Measurements from ENCODE around the gene SLC25A42. TPM values are rescaled to one million over a fixed set of nuclear protein-coding genes. Genes with fewer than 3 reads are reported as not detected.

SLC25A42 gene
- total and polyA plus RNA-seq, 2 of the 13 experiments (the other 11 are each of a cell fraction or from before 2014, with no cell fraction given) = 12.8 to 18.3 TPM

DNA sequence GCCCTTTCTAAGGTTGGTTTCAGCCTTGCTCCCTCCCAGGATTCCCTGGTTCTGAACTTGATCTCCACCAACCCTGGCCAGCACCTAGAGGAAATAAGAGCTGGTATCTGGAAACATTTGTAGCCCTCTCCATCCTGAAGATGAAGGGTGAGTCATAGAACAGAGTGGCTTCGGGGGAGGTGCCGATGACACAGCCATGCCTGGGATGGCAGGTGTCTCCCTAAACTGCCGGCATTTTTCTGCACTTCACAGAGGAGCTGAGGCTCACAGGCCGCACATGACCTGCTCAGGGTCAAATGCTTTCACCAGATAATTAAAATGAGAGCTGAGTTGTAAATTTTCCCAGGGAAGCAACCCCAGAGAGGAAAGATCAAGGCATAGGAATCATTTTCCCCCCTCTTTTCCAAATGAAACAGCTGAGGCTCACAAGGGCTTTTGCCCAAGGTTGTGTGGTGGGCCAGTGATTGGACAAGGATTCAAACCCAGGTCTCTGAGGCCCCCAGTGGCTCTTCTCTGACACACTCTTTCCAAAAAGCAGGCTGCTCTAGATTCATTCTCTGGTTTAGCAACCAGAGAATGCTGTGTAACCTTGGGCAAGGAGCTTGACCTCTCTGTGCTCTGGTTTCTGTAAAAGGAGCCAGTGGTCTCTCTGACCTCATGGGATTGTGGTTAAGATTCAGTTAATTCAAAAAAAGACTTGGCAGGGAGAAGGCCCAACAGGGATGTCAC, 1.2 kb upstream of the SLC25A42 start:
- intact Hi-C loops (cut with micrococcal nuclease; ENCODE audit: unreplicated experiment) (loop anchor here (1.0 to 5.0 kb wide), 4 partner anchors 30 to 76 kb away; partner anchors contain the start of genes ARMC6, SUGP2 and TMEM161A), in situ Hi-C loops (cut with HindIII; ENCODE audit: extremely low pct_ligation_motif_present, low pct_unique_long_range_greater_than_20kb) (no loop called here)
- ATAC-seq = no peak
- TSS peak; percentile 96 for BruUV-seq (replicated peaks)
- peak overlapping the region; percentile 71 for H3K27ac ChIP-seq (ENCODE audit: extremely low read length, insufficient read depth, low read length)
- H3K79me2 ChIP-seq (ENCODE audit: insufficient read depth, low read length) = peaks cover 9% of the 10 kb centered on the region
- H3K9ac ChIP-seq (ENCODE audit: insufficient read depth, low read depth, low read length) = peak overlapping the region; percentile 54
- H3K36me3 ChIP-seq (replicated peaks in 1 of 2; ENCODE audit: control insufficient read depth in 1 of 2, insufficient read depth in 2 of 2, low read length in 2 of 2) = peaks cover 3 to 8% of the 10 kb centered on the region in 2 experiments; a peak in 3 of 5 replicates
- peak overlapping the region in 2 of 3 experiments; percentile 17 to 47; a peak in 3 of 6 replicates for H3K4me3 ChIP-seq (replicated peaks in 1 of 3; ENCODE audit: insufficient read depth in 1 of 3, low read depth in 2 of 3, low read length in 3 of 3)
- H3K9me3 ChIP-seq (ENCODE audit: low read length) = no peaks in the 10 kb centered on the region
- DNase-seq (ENCODE audit: low spot score) = peak; percentile 30
- POLR2A ChIA-PET = interaction anchor here (1.0 to 6.5 kb wide), 11 partner anchors 11 to 141 kb away, joined by 3 to 43 read pairs (median 4); partner anchors contain the start of genes BORCS8, NR2C2AP and RFXANK
- FAIRE-seq = no peak
- no peaks in the 10 kb centered on the region for H4K20me1 ChIP-seq (ENCODE audit: insufficient read depth, low read length)
- CTCF ChIA-PET (ENCODE audit: low intra/inter-chr PET ratio, low total read pairs) = interaction anchor here (1.2 kb wide), 1 partner anchor 77 kb away, joined by 4 read pairs; no protein-coding TSS in a partner anchor
- peak overlapping the region; percentile 71 for H3K4me2 ChIP-seq (ENCODE audit: low read depth, low read length)
- H2AFZ ChIP-seq (ENCODE audit: low read length) = no peak overlapping the region
- H3K27me3 ChIP-seq (ENCODE audit: control insufficient read depth in 1 of 2, insufficient read depth in 2 of 2, low read length in 2 of 2) = no peaks in the 10 kb centered on the region
- TF ChIP-seq ZNF768 (CRISPR knock-in tag; IDR thresholded peaks at IDR 0.05) (peak; percentile 95; the same call in 1 of the 2 replicates), ZMYM4 (CRISPR knock-in tag; IDR thresholded peaks at IDR 0.05) (no peak), MAFK (conservative IDR thresholded peaks at IDR 0.05 in 1 of 2, IDR thresholded peaks at IDR 0.05 in 1 of 2; ENCODE audit: low read length in 2 of 2) (no peak), ZNF776 (CRISPR knock-in tag; IDR thresholded peaks at IDR 0.05) (no peak), NR2F1 (CRISPR knock-in tag; IDR thresholded peaks at IDR 0.05) (no peak), KAT2B (IDR thresholded peaks at IDR 0.05; ENCODE audit: borderline replicate concordance, low read depth, low read length) (no peak), HOXD1 (CRISPR knock-in tag; IDR thresholded peaks at IDR 0.05) (0 out of 2 replicates have a peak, but pooled peaks have one; percentile 4), RCOR2 (CRISPR knock-in tag; IDR thresholded peaks at IDR 0.05) (peak; percentile 56; the same call in 1 of the 2 replicates), ZSCAN25 (CRISPR knock-in tag; IDR thresholded peaks at IDR 0.05) (no peak), ZFP36 (IDR thresholded peaks at IDR 0.05; ENCODE audit: borderline replicate concordance, low read depth, low read length, partially characterized antibody) (peak; percentile 72), FOSL2 (CRISPR knock-in tag; IDR thresholded peaks at IDR 0.05) (peak; percentile 84)
- TF ChIP-seq, protein P1, sequence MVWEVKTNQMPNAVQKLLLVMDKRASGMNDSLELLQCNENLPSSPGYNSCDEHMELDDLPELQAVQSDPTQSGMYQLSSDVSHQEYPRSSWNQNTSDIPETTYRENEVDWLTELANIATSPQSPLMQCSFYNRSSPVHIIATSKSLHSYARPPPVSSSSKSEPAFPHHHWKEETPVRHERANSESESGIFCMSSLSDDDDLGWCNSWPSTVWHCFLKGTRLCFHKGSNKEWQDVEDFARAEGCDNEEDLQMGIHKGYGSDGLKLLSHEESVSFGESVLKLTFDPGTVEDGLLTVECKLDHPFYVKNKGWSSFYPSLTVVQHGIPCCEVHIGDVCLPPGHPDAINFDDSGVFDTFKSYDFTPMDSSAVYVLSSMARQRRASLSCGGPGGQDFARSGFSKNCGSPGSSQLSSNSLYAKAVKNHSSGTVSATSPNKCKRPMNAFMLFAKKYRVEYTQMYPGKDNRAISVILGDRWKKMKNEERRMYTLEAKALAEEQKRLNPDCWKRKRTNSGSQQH (CRISPR knock-in tag; IDR thresholded peaks at IDR 0.05; ENCODE audit: low read depth) = no peak
- TF ChIP-seq, protein P2, sequence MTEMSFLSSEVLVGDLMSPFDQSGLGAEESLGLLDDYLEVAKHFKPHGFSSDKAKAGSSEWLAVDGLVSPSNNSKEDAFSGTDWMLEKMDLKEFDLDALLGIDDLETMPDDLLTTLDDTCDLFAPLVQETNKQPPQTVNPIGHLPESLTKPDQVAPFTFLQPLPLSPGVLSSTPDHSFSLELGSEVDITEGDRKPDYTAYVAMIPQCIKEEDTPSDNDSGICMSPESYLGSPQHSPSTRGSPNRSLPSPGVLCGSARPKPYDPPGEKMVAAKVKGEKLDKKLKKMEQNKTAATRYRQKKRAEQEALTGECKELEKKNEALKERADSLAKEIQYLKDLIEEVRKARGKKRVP (CRISPR knock-in tag; IDR thresholded peaks at IDR 0.05) = no peak
- TF ChIP-seq, protein P3, sequence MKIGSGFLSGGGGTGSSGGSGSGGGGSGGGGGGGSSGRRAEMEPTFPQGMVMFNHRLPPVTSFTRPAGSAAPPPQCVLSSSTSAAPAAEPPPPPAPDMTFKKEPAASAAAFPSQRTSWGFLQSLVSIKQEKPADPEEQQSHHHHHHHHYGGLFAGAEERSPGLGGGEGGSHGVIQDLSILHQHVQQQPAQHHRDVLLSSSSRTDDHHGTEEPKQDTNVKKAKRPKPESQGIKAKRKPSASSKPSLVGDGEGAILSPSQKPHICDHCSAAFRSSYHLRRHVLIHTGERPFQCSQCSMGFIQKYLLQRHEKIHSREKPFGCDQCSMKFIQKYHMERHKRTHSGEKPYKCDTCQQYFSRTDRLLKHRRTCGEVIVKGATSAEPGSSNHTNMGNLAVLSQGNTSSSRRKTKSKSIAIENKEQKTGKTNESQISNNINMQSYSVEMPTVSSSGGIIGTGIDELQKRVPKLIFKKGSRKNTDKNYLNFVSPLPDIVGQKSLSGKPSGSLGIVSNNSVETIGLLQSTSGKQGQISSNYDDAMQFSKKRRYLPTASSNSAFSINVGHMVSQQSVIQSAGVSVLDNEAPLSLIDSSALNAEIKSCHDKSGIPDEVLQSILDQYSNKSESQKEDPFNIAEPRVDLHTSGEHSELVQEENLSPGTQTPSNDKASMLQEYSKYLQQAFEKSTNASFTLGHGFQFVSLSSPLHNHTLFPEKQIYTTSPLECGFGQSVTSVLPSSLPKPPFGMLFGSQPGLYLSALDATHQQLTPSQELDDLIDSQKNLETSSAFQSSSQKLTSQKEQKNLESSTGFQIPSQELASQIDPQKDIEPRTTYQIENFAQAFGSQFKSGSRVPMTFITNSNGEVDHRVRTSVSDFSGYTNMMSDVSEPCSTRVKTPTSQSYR (CRISPR knock-in tag; IDR thresholded peaks at IDR 0.05; ENCODE audit: borderline replicate concordance) = peak; percentile 80
- TF ChIP-seq, protein P4, sequence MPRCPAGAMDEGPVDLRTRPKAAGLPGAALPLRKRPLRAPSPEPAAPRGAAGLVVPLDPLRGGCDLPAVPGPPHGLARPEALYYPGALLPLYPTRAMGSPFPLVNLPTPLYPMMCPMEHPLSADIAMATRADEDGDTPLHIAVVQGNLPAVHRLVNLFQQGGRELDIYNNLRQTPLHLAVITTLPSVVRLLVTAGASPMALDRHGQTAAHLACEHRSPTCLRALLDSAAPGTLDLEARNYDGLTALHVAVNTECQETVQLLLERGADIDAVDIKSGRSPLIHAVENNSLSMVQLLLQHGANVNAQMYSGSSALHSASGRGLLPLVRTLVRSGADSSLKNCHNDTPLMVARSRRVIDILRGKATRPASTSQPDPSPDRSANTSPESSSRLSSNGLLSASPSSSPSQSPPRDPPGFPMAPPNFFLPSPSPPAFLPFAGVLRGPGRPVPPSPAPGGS (CRISPR knock-in tag; IDR thresholded peaks at IDR 0.05) = no peak
- WGBS (ENCODE audit: low lambda C conversion rate) = 80% methylated on average over 4 of the region's 4 CpGs
- peaks cover 76% of the 10 kb centered on the region for H3K4me1 ChIP-seq (ENCODE audit: insufficient read depth, low read length)

Measured in HepG2 (cell line).